Measurements from ENCODE around the gene RGS9. TPM values are rescaled to one million over a fixed set of nuclear protein-coding genes. Genes with fewer than 3 reads are reported as not detected.

Gene RGS9
- total RNA-seq, 1 experiment from 2014 or later: 1.8 TPM

DNA sequence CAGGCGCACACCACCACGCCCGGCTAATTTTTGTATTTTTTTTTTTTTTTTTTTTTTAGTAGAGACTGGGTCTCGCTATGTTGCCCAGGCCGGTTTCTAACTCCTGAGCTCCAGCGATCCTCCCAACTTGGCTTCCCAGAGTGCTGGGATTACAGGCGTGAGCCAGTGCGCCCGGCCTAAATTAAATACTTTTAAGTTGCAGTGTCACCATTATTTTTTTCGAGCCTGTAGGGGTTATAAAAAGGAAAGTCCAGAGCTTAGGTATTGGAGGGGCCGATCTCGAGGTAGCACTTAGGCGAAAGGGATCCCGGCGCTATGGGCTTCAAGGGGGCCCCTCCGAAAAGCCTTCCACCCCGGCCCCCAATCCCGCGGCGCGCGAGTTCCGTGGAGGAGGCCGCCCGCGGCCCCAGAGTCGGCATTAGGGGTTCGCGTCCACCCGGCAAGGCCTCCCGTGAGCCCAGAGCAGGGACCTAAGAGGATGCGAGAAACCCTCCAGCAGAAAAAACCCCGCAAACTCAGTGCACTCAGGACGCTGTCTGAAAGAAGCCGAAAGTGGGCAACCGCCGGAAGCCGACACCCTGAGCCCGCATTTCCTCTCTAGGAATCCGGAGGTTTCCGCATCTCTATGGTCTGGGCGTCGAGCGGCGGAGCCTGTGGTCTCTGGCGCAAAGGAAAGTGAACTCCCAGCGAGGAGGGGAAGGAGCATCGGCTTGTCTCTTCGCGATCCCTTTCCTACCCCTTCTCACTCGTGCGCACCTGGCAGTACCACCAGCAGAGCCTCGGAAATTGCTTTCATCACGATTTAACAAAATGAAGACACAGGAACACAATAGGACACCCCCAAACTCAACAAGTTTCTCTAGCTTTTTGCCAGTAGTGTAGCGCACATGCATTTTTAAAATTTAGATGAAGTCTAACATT lies 14.1 kb upstream of the RGS9 start:
- peaks cover 4% of the 10 kb centered on the region for H3K4me1 ChIP-seq (ENCODE audit: insufficient read depth, low read length, poor library complexity, severe bottlenecking)
- ChIA-PET CTCF (interaction anchor here (0.6 to 0.7 kb wide), 2 partner anchors 19 to 28 kb away, joined by 3 to 6 read pairs; no protein-coding TSS in a partner anchor), POLR2A (ENCODE audit: low non-redundant PET) (interaction anchor here (0.8 kb wide), 1 partner anchor 16 kb away, joined by 7 read pairs; no protein-coding TSS in a partner anchor)
- peaks cover 6% of the 10 kb centered on the region for H3K27me3 ChIP-seq (replicated peaks; ENCODE audit: insufficient read depth, low read depth, low read length, poor library complexity)
- TSS peak; percentile 99 for BruUV-seq (replicated peaks)
- peak overlapping the region; percentile 50 for H3K4me3 ChIP-seq (ENCODE audit: low read depth, low read length, poor library complexity, severe bottlenecking)
- H3K27ac ChIP-seq (ENCODE audit: low read depth, low read length, poor library complexity, severe bottlenecking): peak overlapping the region; percentile 65
- DNase-seq (ENCODE audit: low spot score): peak; percentile 94
- no peaks in the 10 kb centered on the region for H3K9me3 ChIP-seq (ENCODE audit: low read depth, low read length, poor library complexity, severe bottlenecking)
- TF ChIP-seq EZH2 (IDR thresholded peaks at IDR 0.05; ENCODE audit: borderline replicate concordance, low read depth, low read length, poor library complexity, severe bottlenecking): no peak
- intact Hi-C loops (cut with micrococcal nuclease; ENCODE audit: unreplicated experiment): no loop called here
- no peaks in the 10 kb centered on the region for H3K36me3 ChIP-seq (ENCODE audit: insufficient read depth, low read length, poor library complexity, severe bottlenecking)

DNA sequence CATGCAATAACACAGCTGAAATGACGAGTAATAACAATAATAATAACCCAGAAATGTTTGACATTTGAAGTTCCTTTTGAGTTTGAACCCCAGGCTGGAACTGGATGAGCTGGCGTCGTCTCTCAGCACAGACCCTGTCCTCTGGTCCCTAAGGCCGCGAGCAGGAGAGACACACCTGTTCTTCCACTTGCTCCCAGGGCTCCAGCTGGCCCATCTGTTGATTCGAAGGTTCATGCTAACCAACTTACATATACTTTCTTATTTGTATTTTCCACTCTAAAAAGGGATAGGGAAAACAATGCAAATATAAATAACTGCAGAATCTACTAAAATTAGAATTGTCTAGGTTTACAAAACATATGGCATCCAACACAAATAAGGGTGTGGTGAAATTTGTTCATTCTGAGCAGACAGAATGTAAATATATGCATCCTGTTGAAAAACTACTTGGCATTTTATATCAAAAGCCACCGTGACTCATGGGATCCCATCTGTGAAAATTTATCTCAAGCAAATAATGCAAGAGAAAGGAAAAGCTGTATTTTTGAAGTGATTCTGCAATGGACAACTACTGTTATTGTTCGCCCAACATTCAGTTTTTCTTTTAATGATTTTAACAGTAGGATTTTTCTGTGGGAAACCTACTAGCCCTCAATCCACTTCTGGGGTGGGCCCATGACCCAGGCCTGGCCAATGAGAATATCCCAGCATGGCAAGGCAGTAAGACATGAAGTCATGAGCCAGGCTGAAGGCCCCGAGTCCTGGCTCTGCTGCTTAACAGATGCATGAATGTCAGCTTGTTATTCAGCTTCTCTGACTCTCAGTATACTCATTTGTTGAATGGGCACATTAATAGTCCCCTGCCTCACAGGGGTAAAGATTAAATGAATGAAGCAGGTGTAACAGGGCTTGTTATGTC lies 13.2 kb upstream of the RGS9 start:
- H3K27ac ChIP-seq (ENCODE audit: low read depth, low read length, poor library complexity, severe bottlenecking): peak overlapping the region; percentile 65

DNA sequence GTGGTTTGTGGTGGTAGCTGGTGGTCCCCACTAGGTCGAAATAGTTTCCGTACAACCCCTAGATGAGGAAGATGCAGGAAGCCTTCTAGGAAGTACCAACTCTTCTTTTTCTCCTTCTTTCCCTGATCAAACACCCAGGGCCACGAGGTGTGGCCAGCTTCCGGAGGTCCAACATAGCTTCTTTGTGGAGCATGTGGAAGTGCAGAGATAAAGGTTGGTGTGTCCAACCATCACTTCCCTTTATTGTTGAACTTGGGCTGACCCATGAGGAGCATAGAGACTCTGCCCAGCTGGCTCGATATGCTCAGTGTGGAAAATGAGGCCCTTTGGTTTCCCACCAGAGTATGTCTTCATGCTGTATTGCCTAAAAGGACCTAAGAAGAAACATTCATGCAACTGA lies 6.3 kb upstream of the RGS9 start:
- TF ChIP-seq EZH2 (IDR thresholded peaks at IDR 0.05; ENCODE audit: borderline replicate concordance, low read depth, low read length, poor library complexity, severe bottlenecking): no peak
- TF ChIP-seq, protein P1, sequence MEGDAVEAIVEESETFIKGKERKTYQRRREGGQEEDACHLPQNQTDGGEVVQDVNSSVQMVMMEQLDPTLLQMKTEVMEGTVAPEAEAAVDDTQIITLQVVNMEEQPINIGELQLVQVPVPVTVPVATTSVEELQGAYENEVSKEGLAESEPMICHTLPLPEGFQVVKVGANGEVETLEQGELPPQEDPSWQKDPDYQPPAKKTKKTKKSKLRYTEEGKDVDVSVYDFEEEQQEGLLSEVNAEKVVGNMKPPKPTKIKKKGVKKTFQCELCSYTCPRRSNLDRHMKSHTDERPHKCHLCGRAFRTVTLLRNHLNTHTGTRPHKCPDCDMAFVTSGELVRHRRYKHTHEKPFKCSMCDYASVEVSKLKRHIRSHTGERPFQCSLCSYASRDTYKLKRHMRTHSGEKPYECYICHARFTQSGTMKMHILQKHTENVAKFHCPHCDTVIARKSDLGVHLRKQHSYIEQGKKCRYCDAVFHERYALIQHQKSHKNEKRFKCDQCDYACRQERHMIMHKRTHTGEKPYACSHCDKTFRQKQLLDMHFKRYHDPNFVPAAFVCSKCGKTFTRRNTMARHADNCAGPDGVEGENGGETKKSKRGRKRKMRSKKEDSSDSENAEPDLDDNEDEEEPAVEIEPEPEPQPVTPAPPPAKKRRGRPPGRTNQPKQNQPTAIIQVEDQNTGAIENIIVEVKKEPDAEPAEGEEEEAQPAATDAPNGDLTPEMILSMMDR (conservative IDR thresholded peaks at IDR 0.05; ENCODE audit: low read depth, low read length): no peak
- Histone ChIP-seq H3K9me3 (ENCODE audit: low read depth, low read length, poor library complexity, severe bottlenecking) (no peaks in the 10 kb centered on the region), H3K4me1 (ENCODE audit: insufficient read depth, low read length, poor library complexity, severe bottlenecking) (no peaks in the 10 kb centered on the region), H3K36me3 (ENCODE audit: insufficient read depth, low read length, poor library complexity, severe bottlenecking) (no peaks in the 10 kb centered on the region), H3K4me3 (ENCODE audit: low read depth, low read length, poor library complexity, severe bottlenecking) (no peak overlapping the region), H3K27me3 (replicated peaks; ENCODE audit: insufficient read depth, low read depth, low read length, poor library complexity) (peaks cover 26% of the 10 kb centered on the region), H3K27ac (ENCODE audit: low read depth, low read length, poor library complexity, severe bottlenecking) (no peak overlapping the region)
- no peak for DNase-seq (ENCODE audit: low spot score)
- intact Hi-C loops (cut with micrococcal nuclease; ENCODE audit: unreplicated experiment): no loop called here
- CTCF ChIA-PET: no interaction called here
- POLR2A ChIA-PET (ENCODE audit: low non-redundant PET): no interaction called here
- BruUV-seq (replicated peaks): no TSS peak

More for the DNA sequence above, 13.2 kb upstream of the RGS9 start:
- Histone ChIP-seq H3K4me1 (ENCODE audit: insufficient read depth, low read length, poor library complexity, severe bottlenecking) (peaks cover 4% of the 10 kb centered on the region), H3K4me3 (ENCODE audit: low read depth, low read length, poor library complexity, severe bottlenecking) (peak overlapping the region; percentile 50), H3K36me3 (ENCODE audit: insufficient read depth, low read length, poor library complexity, severe bottlenecking) (no peaks in the 10 kb centered on the region), H3K27me3 (replicated peaks; ENCODE audit: insufficient read depth, low read depth, low read length, poor library complexity) (peaks cover 15% of the 10 kb centered on the region), H3K9me3 (ENCODE audit: low read depth, low read length, poor library complexity, severe bottlenecking) (no peaks in the 10 kb centered on the region)
- POLR2A ChIA-PET (ENCODE audit: low non-redundant PET): no interaction called here
- intact Hi-C loops (cut with micrococcal nuclease; ENCODE audit: unreplicated experiment): no loop called here
- BruUV-seq (replicated peaks): no TSS peak
- no peak for TF ChIP-seq EZH2 (IDR thresholded peaks at IDR 0.05; ENCODE audit: borderline replicate concordance, low read depth, low read length, poor library complexity, severe bottlenecking)
- TF ChIP-seq, protein P1 (conservative IDR thresholded peaks at IDR 0.05; ENCODE audit: low read depth, low read length): no peak
- no peak for DNase-seq (ENCODE audit: low spot score)
- CTCF ChIA-PET: no interaction called here
